ENCODE results near the gene RPL7L1. TPM values are rescaled to one million over a fixed set of nuclear protein-coding genes. Genes with fewer than 3 reads are reported as not detected.

Gene RPL7L1
- total and polyA plus RNA-seq, 2 of the 13 experiments (the other 11 are each of a cell fraction or from before 2014, with no cell fraction given): 51.6 to 179 TPM

DNA sequence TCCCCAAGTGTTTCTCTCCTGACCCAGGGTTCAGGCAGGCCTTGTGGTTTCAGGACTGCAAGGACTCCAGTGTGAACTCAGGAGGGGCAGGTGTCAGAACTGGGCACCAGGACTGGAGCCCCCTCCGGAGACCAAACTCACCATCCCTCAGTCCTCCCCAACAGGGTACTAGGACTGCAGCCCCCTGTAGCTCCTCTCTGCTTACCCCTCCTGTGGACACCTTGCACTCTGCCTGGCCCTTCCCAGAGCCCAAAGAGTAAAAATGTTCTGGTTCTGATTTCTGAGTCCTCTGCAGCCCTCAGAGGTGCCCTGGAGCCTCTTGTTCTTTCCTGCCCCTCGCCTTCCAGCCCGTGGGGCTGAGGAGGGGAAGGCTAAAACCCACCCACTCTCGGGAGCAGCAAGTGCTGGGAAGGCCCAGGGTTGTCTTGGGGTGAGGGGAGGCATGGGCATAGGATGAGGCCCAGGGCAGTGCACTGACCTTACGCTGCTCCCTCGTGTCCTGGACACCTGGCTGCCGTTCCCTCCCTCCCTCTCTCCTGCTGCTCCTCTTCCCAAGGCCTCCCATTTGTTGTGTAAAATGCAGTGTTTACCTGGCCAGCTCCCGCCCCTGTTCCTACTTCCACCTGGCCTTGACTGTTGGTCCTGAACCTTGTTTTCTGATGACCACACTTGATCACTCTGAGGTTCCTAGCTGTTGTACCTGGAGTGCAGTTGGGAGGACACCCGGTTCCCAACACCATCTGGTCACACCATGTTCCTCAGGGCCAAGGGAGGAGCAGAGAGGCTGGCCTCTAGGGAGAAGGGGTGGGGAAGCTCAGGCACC lies 59.8 kb downstream of the RPL7L1 start (continued):
- TF ChIP-seq ETV5 (CRISPR knock-in tag; IDR thresholded peaks at IDR 0.05; ENCODE audit: borderline replicate concordance) (peak; percentile 71), LRRFIP1 (CRISPR knock-in tag; conservative IDR thresholded peaks at IDR 0.05) (no peak), ZNF317 (CRISPR knock-in tag; IDR thresholded peaks at IDR 0.05) (0 out of 2 replicates have a peak, but pooled peaks have one; percentile 14), ZNF780A (CRISPR knock-in tag; IDR thresholded peaks at IDR 0.05) (peak; percentile 47; the same call in 1 of the 2 replicates), SATB2 (CRISPR knock-in tag; IDR thresholded peaks at IDR 0.05) (no peak), PHB2 (IDR thresholded peaks at IDR 0.05; ENCODE audit: partially characterized antibody) (no peak), ZNF768 (CRISPR knock-in tag; IDR thresholded peaks at IDR 0.05) (no peak), TCF7L2 (IDR thresholded peaks at IDR 0.05; ENCODE audit: low read depth, low read length) (no peak), BHLHE40 (IDR thresholded peaks at IDR 0.05; ENCODE audit: low read length) (no peak), ZNF333 (CRISPR knock-in tag; IDR thresholded peaks at IDR 0.05; ENCODE audit: borderline replicate concordance) (no peak)
- TF ChIP-seq, protein P1, sequence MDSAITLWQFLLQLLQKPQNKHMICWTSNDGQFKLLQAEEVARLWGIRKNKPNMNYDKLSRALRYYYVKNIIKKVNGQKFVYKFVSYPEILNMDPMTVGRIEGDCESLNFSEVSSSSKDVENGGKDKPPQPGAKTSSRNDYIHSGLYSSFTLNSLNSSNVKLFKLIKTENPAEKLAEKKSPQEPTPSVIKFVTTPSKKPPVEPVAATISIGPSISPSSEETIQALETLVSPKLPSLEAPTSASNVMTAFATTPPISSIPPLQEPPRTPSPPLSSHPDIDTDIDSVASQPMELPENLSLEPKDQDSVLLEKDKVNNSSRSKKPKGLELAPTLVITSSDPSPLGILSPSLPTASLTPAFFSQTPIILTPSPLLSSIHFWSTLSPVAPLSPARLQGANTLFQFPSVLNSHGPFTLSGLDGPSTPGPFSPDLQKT (CRISPR knock-in tag; IDR thresholded peaks at IDR 0.05; ENCODE audit: borderline replicate concordance): no peak
- TF ChIP-seq, protein P2, sequence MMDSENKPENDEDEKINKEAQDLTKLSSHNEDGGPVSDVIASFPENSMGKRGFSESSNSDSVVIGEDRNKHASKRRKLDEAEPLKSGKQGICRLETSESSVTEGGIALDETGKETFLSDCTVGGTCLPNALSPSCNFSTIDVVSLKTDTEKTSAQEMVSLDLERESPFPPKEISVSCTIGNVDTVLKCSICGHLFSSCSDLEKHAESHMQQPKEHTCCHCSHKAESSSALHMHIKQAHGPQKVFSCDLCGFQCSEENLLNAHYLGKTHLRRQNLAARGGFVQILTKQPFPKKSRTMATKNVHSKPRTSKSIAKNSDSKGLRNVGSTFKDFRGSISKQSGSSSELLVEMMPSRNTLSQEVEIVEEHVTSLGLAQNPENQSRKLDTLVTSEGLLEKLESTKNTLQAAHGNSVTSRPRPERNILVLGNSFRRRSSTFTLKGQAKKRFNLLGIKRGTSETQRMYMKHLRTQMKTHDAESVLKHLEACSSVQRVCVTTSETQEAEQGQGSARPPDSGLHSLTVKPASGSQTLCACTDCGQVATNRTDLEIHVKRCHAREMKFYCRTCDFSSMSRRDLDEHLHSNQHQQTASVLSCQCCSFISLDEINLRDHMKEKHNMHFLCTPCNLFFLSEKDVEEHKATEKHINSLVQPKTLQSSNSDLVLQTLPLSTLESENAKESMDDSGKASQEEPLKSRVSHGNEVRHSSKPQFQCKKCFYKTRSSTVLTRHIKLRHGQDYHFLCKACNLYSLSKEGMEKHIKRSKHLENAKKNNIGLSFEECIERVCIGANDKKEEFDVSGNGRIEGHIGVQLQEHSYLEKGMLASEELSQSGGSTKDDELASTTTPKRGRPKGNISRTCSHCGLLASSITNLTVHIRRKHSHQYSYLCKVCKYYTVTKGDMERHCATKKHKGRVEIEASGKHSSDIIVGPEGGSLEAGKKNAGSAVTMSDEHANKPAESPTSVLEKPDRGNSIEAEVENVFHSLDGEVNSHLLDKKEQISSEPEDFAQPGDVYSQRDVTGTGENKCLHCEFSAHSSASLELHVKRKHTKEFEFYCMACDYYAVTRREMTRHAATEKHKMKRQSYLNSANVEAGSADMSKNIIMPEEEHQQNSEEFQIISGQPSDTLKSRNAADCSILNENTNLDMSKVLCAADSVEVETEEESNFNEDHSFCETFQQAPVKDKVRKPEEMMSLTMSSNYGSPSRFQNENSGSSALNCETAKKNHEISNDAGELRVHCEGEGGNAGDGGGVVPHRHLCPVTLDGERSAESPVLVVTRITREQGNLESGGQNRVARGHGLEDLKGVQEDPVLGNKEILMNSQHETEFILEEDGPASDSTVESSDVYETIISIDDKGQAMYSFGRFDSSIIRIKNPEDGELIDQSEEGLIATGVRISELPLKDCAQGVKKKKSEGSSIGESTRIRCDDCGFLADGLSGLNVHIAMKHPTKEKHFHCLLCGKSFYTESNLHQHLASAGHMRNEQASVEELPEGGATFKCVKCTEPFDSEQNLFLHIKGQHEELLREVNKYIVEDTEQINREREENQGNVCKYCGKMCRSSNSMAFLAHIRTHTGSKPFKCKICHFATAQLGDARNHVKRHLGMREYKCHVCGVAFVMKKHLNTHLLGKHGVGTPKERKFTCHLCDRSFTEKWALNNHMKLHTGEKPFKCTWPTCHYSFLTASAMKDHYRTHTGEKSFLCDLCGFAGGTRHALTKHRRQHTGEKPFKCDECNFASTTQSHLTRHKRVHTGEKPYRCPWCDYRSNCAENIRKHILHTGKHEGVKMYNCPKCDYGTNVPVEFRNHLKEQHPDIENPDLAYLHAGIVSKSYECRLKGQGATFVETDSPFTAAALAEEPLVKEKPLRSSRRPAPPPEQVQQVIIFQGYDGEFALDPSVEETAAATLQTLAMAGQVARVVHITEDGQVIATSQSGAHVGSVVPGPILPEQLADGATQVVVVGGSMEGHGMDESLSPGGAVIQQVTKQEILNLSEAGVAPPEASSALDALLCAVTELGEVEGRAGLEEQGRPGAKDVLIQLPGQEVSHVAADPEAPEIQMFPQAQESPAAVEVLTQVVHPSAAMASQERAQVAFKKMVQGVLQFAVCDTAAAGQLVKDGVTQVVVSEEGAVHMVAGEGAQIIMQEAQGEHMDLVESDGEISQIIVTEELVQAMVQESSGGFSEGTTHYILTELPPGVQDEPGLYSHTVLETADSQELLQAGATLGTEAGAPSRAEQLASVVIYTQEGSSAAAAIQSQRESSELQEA (CRISPR knock-in tag; IDR thresholded peaks at IDR 0.05; ENCODE audit: not compliant biosample characterization): peak; percentile 42
